AG04450 (cell line): Measurements from ENCODE around the gene MATR3. TPM values are rescaled to one million over a fixed set of nuclear protein-coding genes. Genes with fewer than 3 reads are reported as not detected.
"Not testable (repeated sequence)": the region's sequence is repeated elsewhere in the genome, so short reads cannot be mapped to it uniquely, and the experiment has no call there.

Experiments
- CTCF ChIA-PET: fragments of 300-600, 350-600 bp; formaldehyde crosslinking; extraction: SDS; loops from one replicate; lab custom pipeline; 2022; ENCODE audit warnings: antibody characterized with exemption, inconsistent platforms; lab: Charles Lee
- POLR2A ChIA-PET: fragments of 350-600 bp; formaldehyde crosslinking; extraction: SDS; loops from one replicate; lab custom pipeline; 2021; ENCODE audit warnings: antibody characterized with exemption, inconsistent platforms; lab: Yijun Ruan, JAX
- DNase-seq: peaks from one replicate; pipeline ENCODE4 v3.0.0-alpha.2; 2011; ENCODE audit warnings: low read depth, low spot score
- H3K27ac ChIP-seq: one replicate; pipeline ENCODE4 v1.5.1; 2012; ENCODE audit warnings: low read depth, low read length, control low read depth
- H3K27me3 ChIP-seq: one replicate; pipeline ENCODE4 v1.6.0; 2012; ENCODE audit warnings: low read length; ENCODE audit not compliant: control insufficient read depth, insufficient read depth
- H3K4me3 ChIP-seq: 2 replicates; pipeline ENCODE4 v1.5.1; 2011; ENCODE audit warnings: mild to moderate bottlenecking, low read depth, low read length, control low read depth
- H3K9me3 ChIP-seq: 2 replicates; pipeline ENCODE4 v1.5.1; 2012; ENCODE audit warnings: low read length; ENCODE audit not compliant: control insufficient read depth, insufficient read depth
- polyA plus RNA-seq: library from polyadenylated mRNA; depleted of rRNA; stranded (reverse); fragments of >200 nt; gene quantifications from 2 replicates; pipeline ENCODE4 v1.2.3, GENCODE V29; 2011
- TF ChIP-seq, protein P1 (sequence below): IDR thresholded peaks from 2 replicates; pipeline ENCODE4 v1.5.1; 2011; ENCODE audit warnings: low read depth, low read length, control low read depth, inconsistent platforms

MATR3 gene
- polyA plus RNA-seq, 1 experiment = 166 TPM

DNA sequence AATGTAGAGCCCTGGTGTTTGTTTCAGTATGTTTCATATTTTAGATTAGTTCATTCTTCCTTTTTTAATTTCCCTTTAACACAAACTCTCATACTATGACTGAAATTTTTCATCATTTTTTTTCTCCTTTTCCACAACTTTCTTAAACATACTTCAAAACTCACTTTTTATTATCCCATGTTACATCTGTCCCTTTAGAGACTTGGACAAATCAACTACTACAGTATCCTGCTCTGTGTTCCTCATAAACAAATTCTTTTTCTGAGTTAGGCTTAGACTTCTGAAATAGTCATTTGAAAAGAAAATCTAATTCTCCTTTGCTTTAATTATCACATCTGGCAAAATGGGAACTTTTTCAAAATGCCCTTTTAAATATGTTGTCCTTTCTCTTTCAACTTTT lies 15.3 kb downstream of the MATR3 start:
- no peaks in the 10 kb centered on the region for H3K27me3 ChIP-seq
- ChIA-PET CTCF (no interaction called here), POLR2A (no interaction called here)
- no peaks in the 10 kb centered on the region for H3K9me3 ChIP-seq
- TF ChIP-seq, protein P1, sequence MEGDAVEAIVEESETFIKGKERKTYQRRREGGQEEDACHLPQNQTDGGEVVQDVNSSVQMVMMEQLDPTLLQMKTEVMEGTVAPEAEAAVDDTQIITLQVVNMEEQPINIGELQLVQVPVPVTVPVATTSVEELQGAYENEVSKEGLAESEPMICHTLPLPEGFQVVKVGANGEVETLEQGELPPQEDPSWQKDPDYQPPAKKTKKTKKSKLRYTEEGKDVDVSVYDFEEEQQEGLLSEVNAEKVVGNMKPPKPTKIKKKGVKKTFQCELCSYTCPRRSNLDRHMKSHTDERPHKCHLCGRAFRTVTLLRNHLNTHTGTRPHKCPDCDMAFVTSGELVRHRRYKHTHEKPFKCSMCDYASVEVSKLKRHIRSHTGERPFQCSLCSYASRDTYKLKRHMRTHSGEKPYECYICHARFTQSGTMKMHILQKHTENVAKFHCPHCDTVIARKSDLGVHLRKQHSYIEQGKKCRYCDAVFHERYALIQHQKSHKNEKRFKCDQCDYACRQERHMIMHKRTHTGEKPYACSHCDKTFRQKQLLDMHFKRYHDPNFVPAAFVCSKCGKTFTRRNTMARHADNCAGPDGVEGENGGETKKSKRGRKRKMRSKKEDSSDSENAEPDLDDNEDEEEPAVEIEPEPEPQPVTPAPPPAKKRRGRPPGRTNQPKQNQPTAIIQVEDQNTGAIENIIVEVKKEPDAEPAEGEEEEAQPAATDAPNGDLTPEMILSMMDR = no peak
- no peak overlapping the region for H3K4me3 ChIP-seq
- no peak for DNase-seq
- no peak overlapping the region for H3K27ac ChIP-seq

DNA sequence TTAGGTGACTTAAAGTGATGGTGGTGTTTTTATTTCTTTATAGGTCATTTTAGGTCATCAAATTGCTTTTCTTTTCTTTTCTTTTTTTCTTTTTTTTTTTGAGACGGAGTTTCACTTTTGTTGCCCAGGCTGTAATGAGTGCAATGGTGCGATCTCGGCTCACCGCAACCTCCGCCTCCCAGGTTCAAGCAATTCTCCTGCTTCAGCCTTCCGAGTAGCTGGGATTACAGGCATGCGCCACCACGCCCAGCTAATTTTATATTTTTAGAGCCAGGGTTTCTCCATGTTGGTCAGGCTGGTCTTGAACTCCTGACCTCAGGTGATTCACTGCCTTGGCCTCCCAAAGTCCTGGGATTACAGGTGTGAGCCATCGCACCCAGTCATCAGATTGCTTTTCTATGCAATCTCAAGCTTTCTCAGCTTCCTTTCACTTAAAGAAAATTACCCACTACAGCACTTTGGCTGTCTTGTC lies 17.2 kb downstream of the MATR3 start:
- CTCF ChIA-PET, DNase-seq, H3K9me3 ChIP-seq, H3K4me3 ChIP-seq, H3K27me3 ChIP-seq, H3K27ac ChIP-seq: not testable (repeated sequence)
- POLR2A ChIA-PET = interaction anchor here (0.9 kb wide), 1 partner anchor 16 kb away, joined by 3 read pairs; no protein-coding TSS in a partner anchor

DNA sequence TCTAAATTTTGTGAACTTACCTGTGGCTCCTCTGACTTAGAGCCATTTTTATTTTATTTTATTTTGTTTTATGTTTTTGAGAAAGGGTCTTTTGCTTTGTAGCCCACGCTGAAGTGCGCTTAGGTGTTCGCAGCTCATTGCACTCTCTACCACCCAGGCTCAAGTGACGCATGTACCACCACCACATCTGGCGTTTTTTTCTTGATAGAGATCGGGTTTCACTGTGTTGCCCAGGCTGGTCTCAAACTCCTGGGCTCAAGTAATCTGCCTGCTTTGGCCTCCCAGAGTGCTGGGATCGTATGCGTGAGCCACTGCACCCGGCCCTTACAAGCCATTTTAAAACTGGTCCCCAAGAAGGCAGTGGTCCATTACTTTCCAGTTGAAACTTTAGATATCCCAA lies 18.5 kb downstream of the MATR3 start:
- POLR2A ChIA-PET = no interaction called here
- no peak overlapping the region for H3K27ac ChIP-seq
- TF ChIP-seq, protein P1 = no peak
- H3K4me3 ChIP-seq = no peak overlapping the region
- H3K9me3 ChIP-seq = no peaks in the 10 kb centered on the region
- DNase-seq = no peak
- no peaks in the 10 kb centered on the region for H3K27me3 ChIP-seq
- CTCF ChIA-PET = interaction anchor here (0.6 to 0.7 kb wide), 2 partner anchors 16 to 44 kb away, joined by 3 to 5 read pairs; no protein-coding TSS in a partner anchor

DNA sequence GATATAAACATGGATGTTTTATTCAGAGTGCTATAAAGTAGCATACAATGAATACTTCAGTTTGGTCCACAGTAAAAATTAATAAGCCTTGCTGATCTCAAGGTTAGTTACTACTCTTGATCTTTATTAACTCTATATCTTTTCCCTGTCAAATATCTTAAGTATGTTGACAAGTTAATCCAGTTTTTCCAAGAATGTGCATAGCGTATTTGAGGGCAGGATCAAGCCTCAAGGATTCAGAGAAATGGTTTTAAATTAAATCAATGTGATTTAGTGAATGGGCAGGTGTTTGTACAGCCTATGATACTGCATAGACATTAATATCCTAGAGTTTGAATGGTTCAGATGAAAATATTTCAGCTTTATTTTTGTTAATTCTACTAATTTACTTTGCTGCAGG lies 20.7 kb downstream of the MATR3 start:
- H3K9me3 ChIP-seq = no peaks in the 10 kb centered on the region
- H3K27me3 ChIP-seq = no peaks in the 10 kb centered on the region
- TF ChIP-seq, protein P1 = no peak
- no peak for DNase-seq
- POLR2A ChIA-PET = interaction anchor here (0.7 kb wide), 1 partner anchor 21 kb away, joined by 3 read pairs; the partner anchor contains the start of gene MATR3
- no peak overlapping the region for H3K27ac ChIP-seq
- CTCF ChIA-PET = interaction anchor here (0.5 kb wide), 1 partner anchor 21 kb away, joined by 4 read pairs; the partner anchor contains the start of gene MATR3
- no peak overlapping the region for H3K4me3 ChIP-seq

DNA sequence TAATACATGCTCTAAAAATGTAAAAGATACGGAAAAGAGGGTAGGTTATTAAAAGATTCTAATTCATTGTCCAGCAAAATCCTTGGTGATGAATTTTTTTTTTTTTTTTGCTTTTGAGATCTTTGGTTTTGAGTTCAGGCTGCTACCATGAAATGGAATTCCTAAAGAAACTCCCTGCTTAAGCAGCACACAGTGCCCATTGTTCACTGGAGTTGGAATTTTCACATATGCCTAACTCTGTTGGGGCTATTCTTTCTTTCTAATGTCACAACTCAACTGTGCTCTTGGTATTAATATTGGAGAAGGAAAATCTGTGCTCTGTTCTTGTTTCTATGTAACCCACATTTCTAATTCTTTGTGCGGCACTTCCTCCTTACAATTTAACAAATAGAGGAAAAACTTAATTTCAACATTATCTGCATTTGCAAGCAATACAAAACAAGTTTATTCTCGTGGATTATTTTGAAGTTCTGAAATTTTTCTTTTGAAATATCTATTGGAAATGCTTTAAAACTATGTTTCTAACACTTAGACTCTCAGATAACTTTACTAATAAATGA lies 21.6 kb downstream of the MATR3 start:
- ChIA-PET POLR2A (no interaction called here), CTCF (no interaction called here)
- Histone ChIP-seq H3K27me3 (no peaks in the 10 kb centered on the region), H3K27ac (no peak overlapping the region), H3K9me3 (no peaks in the 10 kb centered on the region), H3K4me3 (no peak overlapping the region)
- DNase-seq = no peak
- TF ChIP-seq, protein P1 = no peak
